HCT116 (cell line): ENCODE measurements around the gene MAPK8IP3. TPM values are rescaled to one million over a fixed set of nuclear protein-coding genes. Genes with fewer than 3 reads are reported as not detected.

Experiments used
- ATAC-seq: fragments of 200-7000 bp; cut with Tn5 transposase; 2 replicates; pipeline ENCODE4 v1.9.1; 2020; ENCODE audit warnings: mild to moderate bottlenecking, moderate library complexity
- BruUV-seq: library from RNA; stranded (reverse); fragments of 400-500 nt; replicated peaks from 2 replicates; lab custom pipeline; 2021; lab: Mats Ljungman, UMichigan
- CTCF ChIA-PET: fragments of 300-600 bp; sonication (Branson Sonifier 250); formaldehyde crosslinking; loops from one replicate; lab custom pipeline; 2021; ENCODE audit warnings: antibody characterized with exemption; lab: Charles Lee
- POLR2A ChIA-PET: fragments of 300-600, 350-600 bp; sonication (Branson Sonifier 250); formaldehyde crosslinking; loops from one replicate; lab custom pipeline; 2021; ENCODE audit warnings: antibody characterized with exemption; lab: Charles Lee
- RAD21 ChIA-PET, 2 experiments: fragments of 300-600 bp; sonication (Branson Sonifier 250); formaldehyde crosslinking; loops; one replicate each; lab custom pipeline; 2023; ENCODE audit warnings: low total read pairs in 2 of 2; ENCODE audit not compliant: uncharacterized antibody in 2 of 2, unreplicated experiment in 2 of 2, low non-redundant PET in 1 of 2; lab: Charles Lee
- DNase-seq: peaks from one replicate; pipeline ENCODE4 v3.0.0-alpha.2; 2010; ENCODE audit warnings: low read depth, low spot score
- H2AFZ ChIP-seq: fragments of 200-600 bp; shearing (Covaris generic), sonication (generic); 2 replicates; pipeline ENCODE4 v1.6.1; 2017; ENCODE audit warnings: low read depth, mixed run types, mixed read lengths, antibody characterized with exemption, low read length; ENCODE audit not compliant: poor library complexity, severe bottlenecking
- H3K27ac ChIP-seq: 2 replicates; pipeline ENCODE4 v1.5.1; 2012; ENCODE audit warnings: low read depth, low read length
- H3K27me3 ChIP-seq: fragments of 200-600 bp; sonication (generic); 2 replicates; pipeline ENCODE4 v1.6.1; 2016; ENCODE audit warnings: mixed run types, low read length, mixed read lengths; ENCODE audit not compliant: insufficient read depth
- H3K36me3 ChIP-seq, 2 experiments: fragments of 200-500 bp in 1 of 2; fragments of 200-600 bp in 1 of 2; sonication (Bioruptor generic) in 1 of 2; sonication (generic) in 1 of 2; 2 replicates each; pipeline versions ENCODE4 v1.5.1 to v1.6.1; 2014 to 2016; ENCODE audit warnings: low read length in 2 of 2, inconsistent platforms in 1 of 2, mixed read lengths in 1 of 2, mixed run types in 1 of 2; ENCODE audit not compliant: insufficient read depth in 2 of 2, control insufficient read depth in 1 of 2
- H3K4me1 ChIP-seq, 2 experiments: fragments of 200-600 bp in 1 of 2; sonication (generic) in 1 of 2; 2 replicates each; pipeline versions ENCODE4 v1.5.1 to v1.6.1; 2012 to 2017; ENCODE audit warnings: low read length in 2 of 2, inconsistent platforms in 1 of 2, mild to moderate bottlenecking in 1 of 2, mixed read lengths in 1 of 2, mixed run types in 1 of 2, moderate library complexity in 1 of 2; ENCODE audit not compliant: insufficient read depth in 2 of 2, control insufficient read depth in 1 of 2
- H3K4me2 ChIP-seq: fragments of 200-600 bp; sonication (generic); 2 replicates; pipeline ENCODE4 v1.6.1; 2017; ENCODE audit warnings: mixed run types, low read length, mixed read lengths
- H3K4me3 ChIP-seq, 2 experiments: fragments of 200-600 bp in 1 of 2; sonication (generic) in 1 of 2; replicated peaks in 1 of 2; 2 replicates each; pipeline ENCODE4 v1.5.1; 2011 to 2016; ENCODE audit warnings: low read length in 2 of 2, control low read depth in 1 of 2, low read depth in 1 of 2, mild to moderate bottlenecking in 1 of 2, mixed read lengths in 1 of 2, mixed run types in 1 of 2
- H3K79me2 ChIP-seq: fragments of 200-600 bp; sonication (generic); 2 replicates; pipeline ENCODE4 v1.6.1; 2017; ENCODE audit warnings: mild to moderate bottlenecking, mixed run types, low read length, moderate library complexity, mixed read lengths; ENCODE audit not compliant: insufficient read depth
- H3K9ac ChIP-seq: fragments of 200-600 bp; sonication (generic); 2 replicates; pipeline ENCODE4 v1.6.1; 2016; ENCODE audit warnings: low read length, mixed read lengths
- H3K9me2 ChIP-seq: fragments of 200-600 bp; sonication (generic), shearing (Covaris generic); 2 replicates; pipeline ENCODE4 v1.6.1; 2017; ENCODE audit warnings: mixed run types, mild to moderate bottlenecking, moderate library complexity; ENCODE audit not compliant: insufficient read depth
- H3K9me3 ChIP-seq, 2 experiments: fragments of 200-500 bp in 1 of 2; fragments of 200-600 bp in 1 of 2; sonication (Bioruptor generic) in 1 of 2; sonication (generic) in 1 of 2; 2 replicates each; pipeline ENCODE4 v1.6.1; 2014 to 2017; ENCODE audit warnings: low read length in 2 of 2, mixed read lengths in 2 of 2, inconsistent platforms in 1 of 2, low read depth in 1 of 2, mild to moderate bottlenecking in 1 of 2, mixed run types in 1 of 2, moderate library complexity in 1 of 2; ENCODE audit not compliant: control insufficient read depth in 1 of 2, insufficient read depth in 1 of 2
- H4K20me1 ChIP-seq: fragments of 200-600 bp; sonication (generic), shearing (Covaris generic); 2 replicates; pipeline ENCODE4 v1.6.1; 2017; ENCODE audit warnings: mixed run types, mild to moderate bottlenecking, moderate library complexity; ENCODE audit not compliant: insufficient read depth
- CEBPB ChIP-seq: IDR thresholded peaks from 2 replicates; pipeline ENCODE4 v1.6.1; 2012; ENCODE audit warnings: low read depth
- EGR1 ChIP-seq: IDR thresholded peaks from 2 replicates; pipeline ENCODE4 v1.6.1; 2012; ENCODE audit warnings: low read depth
- EZH2 ChIP-seq: fragments of 200-600 bp; sonication (generic); IDR thresholded peaks from 2 replicates; pipeline ENCODE4 v1.6.1; 2017; ENCODE audit warnings: antibody characterized with exemption, mixed run types
- EZH2phosphoT487 ChIP-seq: fragments of 200-600 bp; IDR thresholded peaks from 2 replicates; pipeline ENCODE4 v1.6.1; 2018; ENCODE audit warnings: antibody characterized with exemption, borderline replicate concordance
- FOSL1 ChIP-seq: IDR thresholded peaks from 2 replicates; pipeline ENCODE4 v1.6.1; 2012; ENCODE audit warnings: low read depth
- JUND ChIP-seq: IDR thresholded peaks from 2 replicates; pipeline ENCODE4 v1.6.1; 2012
- POLR2AphosphoS5 ChIP-seq: IDR thresholded peaks from 2 replicates; pipeline ENCODE4 v1.6.1; 2011; ENCODE audit warnings: mild to moderate bottlenecking, low read depth, low read length, moderate library complexity
- RAD21 ChIP-seq: IDR thresholded peaks from 2 replicates; pipeline ENCODE4 v1.6.1; 2012; ENCODE audit warnings: low read depth, mild to moderate bottlenecking
- SIN3A ChIP-seq: IDR thresholded peaks from 2 replicates; pipeline ENCODE4 v1.6.1; 2012; ENCODE audit warnings: low read depth
- SP1 ChIP-seq: IDR thresholded peaks from 2 replicates; pipeline ENCODE4 v1.6.1; 2012; ENCODE audit warnings: low read depth
- SRF ChIP-seq: IDR thresholded peaks from 2 replicates; pipeline ENCODE4 v1.6.1; 2012; ENCODE audit warnings: low read depth
- TCF7L2 ChIP-seq: IDR thresholded peaks from 2 replicates; pipeline ENCODE4 v1.7.0; 2011; ENCODE audit warnings: borderline replicate concordance, inconsistent platforms; ENCODE audit not compliant: insufficient read depth, insufficient read length; ENCODE audit errors: extremely low read depth
- ZNF274 ChIP-seq: fragments of 200-500 bp; sonication (Bioruptor generic); IDR thresholded peaks from 2 replicates; pipeline ENCODE4 v1.6.1; 2014; ENCODE audit warnings: mild to moderate bottlenecking, low read depth, low read length, inconsistent platforms
- intact Hi-C: fragments of 100-400 bp; cut with micrococcal nuclease; formaldehyde crosslinking; loops from 2 replicates; pipeline ENCODE4 v1.10.0; 2022
- total RNA-seq: library from RNA; stranded (reverse); gene quantifications from one replicate; pipeline ENCODE4 v1.2.1, GENCODE V29; 2021; ENCODE audit not compliant: unreplicated experiment
- TF ChIP-seq, protein P1 (sequence below): IDR thresholded peaks from 2 replicates; pipeline ENCODE4 v1.6.1; 2012; ENCODE audit warnings: low read depth
- TF ChIP-seq, protein P2 (sequence below), 3 experiments: fragments of 200-600 bp in 1 of 3; sonication (generic) in 1 of 3; IDR thresholded peaks in 2 of 3; conservative IDR thresholded peaks in 1 of 3; 2 replicates each; pipeline ENCODE4 v1.5.1; 2012 to 2017; ENCODE audit warnings: low read depth in 2 of 3, low read length in 2 of 3, antibody characterized with exemption in 1 of 3, borderline replicate concordance in 1 of 3, control low read depth in 1 of 3, mild to moderate bottlenecking in 1 of 3, mixed read lengths in 1 of 3, mixed run types in 1 of 3, moderate library complexity in 1 of 3; ENCODE audit not compliant: insufficient read depth in 1 of 3
- TF ChIP-seq, protein P3 (sequence below): IDR thresholded peaks from 2 replicates; pipeline ENCODE4 v1.6.1; 2011; ENCODE audit warnings: mild to moderate bottlenecking, low read length, moderate library complexity; ENCODE audit not compliant: insufficient replicate concordance; ENCODE audit errors: extremely low read depth

The MAPK8IP3 gene
- total RNA-seq, 1 experiment from 2014 or later: 75.3 TPM

DNA sequence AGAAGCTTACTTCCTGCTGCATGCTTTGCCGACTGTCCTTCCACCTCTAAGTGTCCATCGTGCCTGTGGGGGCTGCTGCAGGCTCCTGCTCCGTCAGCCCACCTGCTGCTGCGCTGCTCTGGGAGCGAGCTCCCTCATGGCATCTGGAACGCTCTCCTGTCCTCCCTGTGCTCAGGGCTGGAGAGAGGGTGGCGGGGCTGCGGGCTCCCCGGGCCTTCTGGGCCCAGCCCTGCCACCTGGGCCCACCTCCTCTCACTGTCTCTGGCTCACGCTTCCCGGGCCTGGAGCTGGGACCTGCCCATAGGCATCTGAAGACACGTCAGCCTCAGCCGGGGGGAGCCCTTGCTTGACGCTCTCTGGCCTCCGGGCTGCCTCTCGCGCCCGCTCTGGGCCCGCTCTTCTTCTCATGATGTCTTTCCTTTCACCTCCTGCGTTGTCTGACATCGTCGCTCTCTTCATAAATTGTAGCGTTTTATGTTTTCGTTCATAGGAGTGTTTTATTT is 38.4 kb downstream of the MAPK8IP3 start:
- Histone ChIP-seq H3K36me3 (peaks cover 9% of the 10 kb centered on the region in 2 experiments; a peak in 3 of 4 replicates), H3K9ac (no peak overlapping the region), H3K9me3 (no peaks in the 10 kb centered on the region), H3K9me2 (no peaks in the 10 kb centered on the region), H4K20me1 (no peaks in the 10 kb centered on the region), H3K27ac (no peak overlapping the region), H3K4me1 (no peaks in the 10 kb centered on the region), H3K4me2 (no peak overlapping the region), H3K79me2 (no peaks in the 10 kb centered on the region), H3K4me3 (no peak overlapping the region), H2AFZ (no peak overlapping the region), H3K27me3 (no peaks in the 10 kb centered on the region)
- RAD21 ChIA-PET: no interaction called here
- no peak for DNase-seq
- POLR2A ChIA-PET: no interaction called here
- intact Hi-C loops: no loop called here
- CTCF ChIA-PET: no interaction called here
- BruUV-seq: no TSS peak
- ATAC-seq: no peak
- TF ChIP-seq, protein P1, sequence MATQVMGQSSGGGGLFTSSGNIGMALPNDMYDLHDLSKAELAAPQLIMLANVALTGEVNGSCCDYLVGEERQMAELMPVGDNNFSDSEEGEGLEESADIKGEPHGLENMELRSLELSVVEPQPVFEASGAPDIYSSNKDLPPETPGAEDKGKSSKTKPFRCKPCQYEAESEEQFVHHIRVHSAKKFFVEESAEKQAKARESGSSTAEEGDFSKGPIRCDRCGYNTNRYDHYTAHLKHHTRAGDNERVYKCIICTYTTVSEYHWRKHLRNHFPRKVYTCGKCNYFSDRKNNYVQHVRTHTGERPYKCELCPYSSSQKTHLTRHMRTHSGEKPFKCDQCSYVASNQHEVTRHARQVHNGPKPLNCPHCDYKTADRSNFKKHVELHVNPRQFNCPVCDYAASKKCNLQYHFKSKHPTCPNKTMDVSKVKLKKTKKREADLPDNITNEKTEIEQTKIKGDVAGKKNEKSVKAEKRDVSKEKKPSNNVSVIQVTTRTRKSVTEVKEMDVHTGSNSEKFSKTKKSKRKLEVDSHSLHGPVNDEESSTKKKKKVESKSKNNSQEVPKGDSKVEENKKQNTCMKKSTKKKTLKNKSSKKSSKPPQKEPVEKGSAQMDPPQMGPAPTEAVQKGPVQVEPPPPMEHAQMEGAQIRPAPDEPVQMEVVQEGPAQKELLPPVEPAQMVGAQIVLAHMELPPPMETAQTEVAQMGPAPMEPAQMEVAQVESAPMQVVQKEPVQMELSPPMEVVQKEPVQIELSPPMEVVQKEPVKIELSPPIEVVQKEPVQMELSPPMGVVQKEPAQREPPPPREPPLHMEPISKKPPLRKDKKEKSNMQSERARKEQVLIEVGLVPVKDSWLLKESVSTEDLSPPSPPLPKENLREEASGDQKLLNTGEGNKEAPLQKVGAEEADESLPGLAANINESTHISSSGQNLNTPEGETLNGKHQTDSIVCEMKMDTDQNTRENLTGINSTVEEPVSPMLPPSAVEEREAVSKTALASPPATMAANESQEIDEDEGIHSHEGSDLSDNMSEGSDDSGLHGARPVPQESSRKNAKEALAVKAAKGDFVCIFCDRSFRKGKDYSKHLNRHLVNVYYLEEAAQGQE: no peak
- TF ChIP-seq, protein P2, sequence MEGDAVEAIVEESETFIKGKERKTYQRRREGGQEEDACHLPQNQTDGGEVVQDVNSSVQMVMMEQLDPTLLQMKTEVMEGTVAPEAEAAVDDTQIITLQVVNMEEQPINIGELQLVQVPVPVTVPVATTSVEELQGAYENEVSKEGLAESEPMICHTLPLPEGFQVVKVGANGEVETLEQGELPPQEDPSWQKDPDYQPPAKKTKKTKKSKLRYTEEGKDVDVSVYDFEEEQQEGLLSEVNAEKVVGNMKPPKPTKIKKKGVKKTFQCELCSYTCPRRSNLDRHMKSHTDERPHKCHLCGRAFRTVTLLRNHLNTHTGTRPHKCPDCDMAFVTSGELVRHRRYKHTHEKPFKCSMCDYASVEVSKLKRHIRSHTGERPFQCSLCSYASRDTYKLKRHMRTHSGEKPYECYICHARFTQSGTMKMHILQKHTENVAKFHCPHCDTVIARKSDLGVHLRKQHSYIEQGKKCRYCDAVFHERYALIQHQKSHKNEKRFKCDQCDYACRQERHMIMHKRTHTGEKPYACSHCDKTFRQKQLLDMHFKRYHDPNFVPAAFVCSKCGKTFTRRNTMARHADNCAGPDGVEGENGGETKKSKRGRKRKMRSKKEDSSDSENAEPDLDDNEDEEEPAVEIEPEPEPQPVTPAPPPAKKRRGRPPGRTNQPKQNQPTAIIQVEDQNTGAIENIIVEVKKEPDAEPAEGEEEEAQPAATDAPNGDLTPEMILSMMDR (IDR thresholded peaks at IDR 0.05 in 2 of 3, conservative IDR thresholded peaks at IDR 0.05 in 1 of 3; ENCODE audit: borderline replicate concordance in 1 of 3, insufficient read depth in 1 of 3, low read depth in 2 of 3, low read length in 2 of 3): no peak
- TF ChIP-seq EZH2: no peak
- no peak for TF ChIP-seq RAD21
- no peak for TF ChIP-seq FOSL1
- no peak for TF ChIP-seq CEBPB
- TF ChIP-seq, protein P3, sequence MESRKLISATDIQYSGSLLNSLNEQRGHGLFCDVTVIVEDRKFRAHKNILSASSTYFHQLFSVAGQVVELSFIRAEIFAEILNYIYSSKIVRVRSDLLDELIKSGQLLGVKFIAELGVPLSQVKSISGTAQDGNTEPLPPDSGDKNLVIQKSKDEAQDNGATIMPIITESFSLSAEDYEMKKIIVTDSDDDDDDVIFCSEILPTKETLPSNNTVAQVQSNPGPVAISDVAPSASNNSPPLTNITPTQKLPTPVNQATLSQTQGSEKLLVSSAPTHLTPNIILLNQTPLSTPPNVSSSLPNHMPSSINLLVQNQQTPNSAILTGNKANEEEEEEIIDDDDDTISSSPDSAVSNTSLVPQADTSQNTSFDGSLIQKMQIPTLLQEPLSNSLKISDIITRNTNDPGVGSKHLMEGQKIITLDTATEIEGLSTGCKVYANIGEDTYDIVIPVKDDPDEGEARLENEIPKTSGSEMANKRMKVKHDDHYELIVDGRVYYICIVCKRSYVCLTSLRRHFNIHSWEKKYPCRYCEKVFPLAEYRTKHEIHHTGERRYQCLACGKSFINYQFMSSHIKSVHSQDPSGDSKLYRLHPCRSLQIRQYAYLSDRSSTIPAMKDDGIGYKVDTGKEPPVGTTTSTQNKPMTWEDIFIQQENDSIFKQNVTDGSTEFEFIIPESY: no peak
- no peak for TF ChIP-seq SP1
- TF ChIP-seq TCF7L2: no peak
- TF ChIP-seq SIN3A: no peak
- no peak for TF ChIP-seq EZH2phosphoT487
- no peak for TF ChIP-seq SRF
- TF ChIP-seq ZNF274: no peak
- no peak for TF ChIP-seq EGR1
- TF ChIP-seq JUND: no peak
- TF ChIP-seq POLR2AphosphoS5: no peak
